Measurements from ENCODE around the gene MLST8. TPM values are rescaled to one million over a fixed set of nuclear protein-coding genes. Genes with fewer than 3 reads are reported as not detected.

MLST8 gene
- total RNA-seq, 1 experiment from 2014 or later: 58.7 TPM

GRCh38 chr16:2180461-2180860 is 24.8 kb upstream of the MLST8 start (continued):
- no peak for TF ChIP-seq REST (IDR thresholded peaks at IDR 0.05; ENCODE audit: low read depth)
- TF ChIP-seq ZBTB33 (IDR thresholded peaks at IDR 0.05; ENCODE audit: extremely low read depth, insufficient replicate concordance, low read length): no peak
- no peak for TF ChIP-seq POLR2AphosphoS5 (IDR thresholded peaks at IDR 0.05; ENCODE audit: low read depth, low read length)
- TF ChIP-seq FOSL1 (IDR thresholded peaks at IDR 0.05; ENCODE audit: low read depth): no peak
- TF ChIP-seq EGR1 (IDR thresholded peaks at IDR 0.05; ENCODE audit: low read depth): no peak
- TF ChIP-seq CEBPB (IDR thresholded peaks at IDR 0.05; ENCODE audit: low read depth): no peak
- no peak for TF ChIP-seq ATF3 (IDR thresholded peaks at IDR 0.05)
